ENCODE measurements around the gene HVCN1.
"Not testable (repeated sequence)": the region's sequence is repeated elsewhere in the genome, so short reads cannot be mapped to it uniquely, and the experiment has no call there.

Gene HVCN1

DNA sequence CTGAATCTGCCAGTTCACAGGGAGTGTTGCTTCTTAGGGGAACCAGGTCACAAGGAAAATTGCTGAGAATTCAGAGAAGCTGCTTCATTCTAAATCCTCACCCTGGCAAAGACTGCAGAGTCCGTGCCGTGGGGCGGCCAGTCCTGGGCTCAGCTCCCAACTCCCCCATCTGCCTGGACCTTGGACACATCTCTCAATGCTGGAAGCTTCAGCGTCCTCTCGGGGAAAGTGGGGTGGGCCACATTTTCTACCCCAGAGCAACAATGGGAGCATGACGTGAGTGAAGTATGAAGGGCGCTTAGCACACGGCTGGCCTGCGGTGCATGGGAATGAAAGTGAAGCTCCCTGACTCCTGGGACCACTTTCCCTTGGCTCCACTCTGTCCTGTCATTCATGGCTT, 31.2 kb downstream of the HVCN1 start:
- Histone ChIP-seq H3K9me3 (ENCODE audit: control extremely low read depth in 1 of 5, control insufficient read depth in 4 of 5, insufficient read depth in 2 of 5, low read depth in 1 of 5, low read length in 4 of 5) (no peaks in the 10 kb centered on the region), H3K27me3 (replicated peaks in 2 of 5; ENCODE audit: control insufficient read depth in 4 of 5, insufficient read depth in 5 of 5, low read length in 4 of 5) (no peaks in the 10 kb centered on the region), H3K36me3 (ENCODE audit: control insufficient read depth in 4 of 4, insufficient read depth in 4 of 4, low read length in 3 of 4) (peaks cover 0 to 6% (median 0%) of the 10 kb centered on the region in 4 experiments), H3K4me3 (ENCODE audit: control insufficient read depth in 1 of 7, extremely low read depth in 1 of 7, insufficient read depth in 4 of 7, low read depth in 2 of 7, low read length in 6 of 7) (no peak overlapping the region), H3K4me1 (ENCODE audit: control extremely low read depth in 1 of 4, control insufficient read depth in 4 of 4, insufficient read depth in 4 of 4, low read length in 3 of 4) (peaks cover 6 to 27% (median 25%) of the 10 kb centered on the region in 4 experiments), H3K27ac (ENCODE audit: insufficient read depth in 1 of 2, low read depth in 1 of 2, low read length in 2 of 2, poor library complexity in 1 of 2, severe bottlenecking in 2 of 2) (no peak overlapping the region)
- DNase-seq = no peak
- WGBS (ENCODE audit: insufficient coverage) = 96% methylated on average over 9 of the region's 9 CpGs
- POLR2A ChIA-PET = interaction anchor here (0.6 kb wide), 1 partner anchor 208 kb away, joined by 3 read pairs; no protein-coding TSS in a partner anchor
- CTCF ChIA-PET = interaction anchor here (1.5 kb wide), 1 partner anchor 31 kb away, joined by 3 read pairs; no protein-coding TSS in a partner anchor

DNA sequence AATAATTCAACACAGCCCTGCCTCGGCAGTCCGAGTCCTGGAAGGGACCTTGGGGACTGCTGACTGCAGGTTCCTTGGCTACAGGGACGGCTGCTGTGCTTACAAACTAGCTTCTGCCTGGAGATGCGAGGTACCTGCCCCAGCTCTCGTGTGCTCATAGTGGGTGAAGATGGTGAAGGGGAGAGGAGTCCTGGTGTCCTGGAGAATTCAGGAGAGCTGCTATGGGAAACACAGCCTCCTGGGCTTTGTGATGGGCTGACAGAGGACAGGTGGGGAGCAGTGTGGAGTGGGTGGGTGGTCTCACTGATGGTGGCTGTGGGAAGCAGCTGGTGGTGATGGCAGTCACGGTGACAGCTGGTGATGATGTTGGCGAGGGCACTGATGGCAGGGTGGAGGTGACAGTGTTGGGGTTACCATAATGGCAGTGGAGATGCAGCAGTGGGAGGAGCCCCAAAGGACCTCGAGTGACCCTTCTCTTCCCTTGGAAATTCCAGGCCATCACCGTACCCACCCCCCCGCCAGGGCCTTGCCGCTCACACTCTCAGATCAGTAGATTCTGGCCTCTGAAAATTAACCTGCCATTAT, 32.8 kb downstream of the HVCN1 start:
- POLR2A ChIA-PET = interaction anchor here (0.6 kb wide), 1 partner anchor 92 kb away, joined by 4 read pairs; no protein-coding TSS in a partner anchor
- H3K4me3 ChIP-seq (ENCODE audit: control insufficient read depth in 1 of 7, extremely low read depth in 1 of 7, insufficient read depth in 4 of 7, low read depth in 2 of 7, low read length in 6 of 7) = no peak overlapping the region
- DNase-seq = no peak
- WGBS (ENCODE audit: insufficient coverage) = 98% methylated on average over 8 of the region's 11 CpGs
- H3K4me1 ChIP-seq (ENCODE audit: control extremely low read depth in 1 of 4, control insufficient read depth in 4 of 4, insufficient read depth in 4 of 4, low read length in 3 of 4) = peaks cover 0 to 15% (median 12%) of the 10 kb centered on the region in 4 experiments
- H3K36me3 ChIP-seq (ENCODE audit: control insufficient read depth in 4 of 4, insufficient read depth in 4 of 4, low read length in 3 of 4) = peaks cover 0 to 6% (median 5%) of the 10 kb centered on the region in 4 experiments
- no peaks in the 10 kb centered on the region for H3K9me3 ChIP-seq (ENCODE audit: control extremely low read depth in 1 of 5, control insufficient read depth in 4 of 5, insufficient read depth in 2 of 5, low read depth in 1 of 5, low read length in 4 of 5)
- CTCF ChIA-PET = interaction anchor here (1.3 kb wide), 2 partner anchors 10 to 20 kb away, joined by 4 read pairs; no protein-coding TSS in a partner anchor
- H3K27me3 ChIP-seq (replicated peaks in 2 of 5; ENCODE audit: control insufficient read depth in 4 of 5, insufficient read depth in 5 of 5, low read length in 4 of 5) = no peaks in the 10 kb centered on the region
- no peak overlapping the region for H3K27ac ChIP-seq (ENCODE audit: insufficient read depth in 1 of 2, low read depth in 1 of 2, low read length in 2 of 2, poor library complexity in 1 of 2, severe bottlenecking in 2 of 2)

DNA sequence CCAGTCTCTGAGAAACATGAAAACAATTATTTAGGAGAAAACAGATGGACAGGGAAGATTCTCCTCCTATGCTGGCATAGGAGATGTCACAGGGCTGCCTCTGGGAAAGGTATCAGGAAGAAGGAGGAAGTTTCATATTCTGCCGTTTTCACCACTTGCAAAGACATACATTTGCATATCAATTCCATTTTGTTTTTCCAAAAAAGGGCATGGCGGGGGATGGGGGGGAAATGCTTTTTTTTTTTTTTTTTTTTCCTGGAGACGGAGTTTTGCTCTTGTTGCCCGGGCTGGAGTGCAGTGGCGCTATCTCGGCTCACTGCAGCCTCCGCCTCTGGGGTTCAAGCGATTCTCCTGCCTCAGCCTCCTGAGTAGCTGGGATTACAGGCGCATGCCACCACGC, 34.7 kb downstream of the HVCN1 start:
- DNase-seq; H3K4me1 ChIP-seq (ENCODE audit: control extremely low read depth in 1 of 4, control insufficient read depth in 4 of 4, insufficient read depth in 4 of 4, low read length in 3 of 4); H3K27me3 ChIP-seq (replicated peaks in 2 of 5; ENCODE audit: control insufficient read depth in 4 of 5, insufficient read depth in 5 of 5, low read length in 4 of 5); H3K27ac ChIP-seq (ENCODE audit: insufficient read depth in 1 of 2, low read depth in 1 of 2, low read length in 2 of 2, poor library complexity in 1 of 2, severe bottlenecking in 2 of 2); CTCF ChIA-PET; H3K9me3 ChIP-seq (ENCODE audit: control extremely low read depth in 1 of 5, control insufficient read depth in 4 of 5, insufficient read depth in 2 of 5, low read depth in 1 of 5, low read length in 4 of 5); H3K4me3 ChIP-seq (ENCODE audit: control insufficient read depth in 1 of 7, extremely low read depth in 1 of 7, insufficient read depth in 4 of 7, low read depth in 2 of 7, low read length in 6 of 7); POLR2A ChIA-PET: not testable (repeated sequence)
- peaks cover 0 to 14% (median 8%) of the 10 kb centered on the region in 4 experiments for H3K36me3 ChIP-seq (ENCODE audit: control insufficient read depth in 4 of 4, insufficient read depth in 4 of 4, low read length in 3 of 4)
- WGBS (ENCODE audit: insufficient coverage) = 97% methylated on average over 4 of the region's 10 CpGs

DNA sequence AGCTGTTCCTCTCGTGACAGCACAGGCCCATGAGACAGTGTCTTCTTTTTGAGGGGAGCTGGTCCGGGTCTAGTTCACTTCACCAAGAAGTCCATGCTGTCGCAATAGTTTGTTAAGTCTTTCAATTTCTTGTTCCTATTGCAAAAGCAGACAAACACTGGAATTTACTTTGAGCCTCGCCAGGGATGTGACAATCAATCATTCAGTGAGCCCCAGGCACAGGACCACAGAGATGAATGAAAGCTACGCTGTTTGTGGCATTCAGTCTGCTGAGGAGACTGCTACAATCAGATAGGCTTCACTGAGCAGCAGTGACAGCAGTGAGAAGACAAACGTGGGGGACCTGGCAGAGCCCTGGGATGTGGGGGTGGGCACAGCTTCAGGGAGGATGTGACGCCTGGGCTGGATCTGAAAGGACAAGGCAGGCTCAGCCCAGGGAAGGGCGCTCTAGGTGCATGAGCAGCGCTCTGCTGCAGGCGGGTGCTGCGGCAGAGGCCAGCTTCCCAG, 39.5 kb downstream of the HVCN1 start:
- Histone ChIP-seq H3K36me3 (ENCODE audit: control insufficient read depth in 4 of 4, insufficient read depth in 4 of 4, low read length in 3 of 4) (peaks cover 0 to 28% (median 6%) of the 10 kb centered on the region in 4 experiments), H3K4me1 (ENCODE audit: control extremely low read depth in 1 of 4, control insufficient read depth in 4 of 4, insufficient read depth in 4 of 4, low read length in 3 of 4) (peaks cover 0 to 5% (median 0%) of the 10 kb centered on the region in 4 experiments), H3K4me3 (ENCODE audit: control insufficient read depth in 1 of 7, extremely low read depth in 1 of 7, insufficient read depth in 4 of 7, low read depth in 2 of 7, low read length in 6 of 7) (no peak overlapping the region), H3K27ac (ENCODE audit: insufficient read depth in 1 of 2, low read depth in 1 of 2, low read length in 2 of 2, poor library complexity in 1 of 2, severe bottlenecking in 2 of 2) (no peak overlapping the region), H3K27me3 (replicated peaks in 2 of 5; ENCODE audit: control insufficient read depth in 4 of 5, insufficient read depth in 5 of 5, low read length in 4 of 5) (no peaks in the 10 kb centered on the region), H3K9me3 (ENCODE audit: control extremely low read depth in 1 of 5, control insufficient read depth in 4 of 5, insufficient read depth in 2 of 5, low read depth in 1 of 5, low read length in 4 of 5) (no peaks in the 10 kb centered on the region)
- ChIA-PET CTCF (interaction anchor here (1.3 kb wide), 1 partner anchor 28 kb away, joined by 3 read pairs; no protein-coding TSS in a partner anchor), POLR2A (interaction anchor here (0.9 kb wide), 1 partner anchor 35 kb away, joined by 3 read pairs; the partner anchor contains the start of gene TCTN1)
- no peak for DNase-seq
- 95% methylated on average over 11 of the region's 11 CpGs for WGBS (ENCODE audit: insufficient coverage)

DNA sequence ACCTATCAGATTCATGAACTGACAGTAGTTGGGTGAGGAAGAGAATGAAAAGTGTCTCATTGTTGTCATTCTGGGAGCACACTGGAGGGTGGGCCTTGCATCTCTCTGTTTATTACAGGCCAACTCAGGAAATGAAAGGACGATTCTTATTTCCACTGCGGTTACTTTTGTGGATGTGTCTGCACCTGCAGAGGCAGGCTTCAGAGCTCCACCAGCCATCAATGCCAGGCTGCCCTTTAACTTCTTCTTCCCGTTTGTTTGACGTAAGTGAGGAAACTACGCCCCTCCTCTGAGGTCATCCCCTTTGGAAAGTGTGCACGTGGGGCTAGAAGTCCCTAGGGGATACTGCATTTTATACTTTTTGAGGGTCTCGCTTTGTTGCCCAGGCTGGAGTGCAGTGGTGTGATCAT, 41.3 kb downstream of the HVCN1 start:
- Histone ChIP-seq H3K27me3 (replicated peaks in 2 of 5; ENCODE audit: control insufficient read depth in 4 of 5, insufficient read depth in 5 of 5, low read length in 4 of 5) (no peaks in the 10 kb centered on the region), H3K4me3 (ENCODE audit: control insufficient read depth in 1 of 7, extremely low read depth in 1 of 7, insufficient read depth in 4 of 7, low read depth in 2 of 7, low read length in 6 of 7) (no peak overlapping the region), H3K4me1 (ENCODE audit: control extremely low read depth in 1 of 4, control insufficient read depth in 4 of 4, insufficient read depth in 4 of 4, low read length in 3 of 4) (peaks cover 0 to 5% (median 1%) of the 10 kb centered on the region in 4 experiments), H3K9me3 (ENCODE audit: control extremely low read depth in 1 of 5, control insufficient read depth in 4 of 5, insufficient read depth in 2 of 5, low read depth in 1 of 5, low read length in 4 of 5) (no peaks in the 10 kb centered on the region), H3K36me3 (ENCODE audit: control insufficient read depth in 4 of 4, insufficient read depth in 4 of 4, low read length in 3 of 4) (peaks cover 0 to 28% (median 5%) of the 10 kb centered on the region in 4 experiments), H3K27ac (ENCODE audit: insufficient read depth in 1 of 2, low read depth in 1 of 2, low read length in 2 of 2, poor library complexity in 1 of 2, severe bottlenecking in 2 of 2) (peak overlapping the region in 1 of 2 experiments; percentile 16)
- peak; percentile 43 to 63 (median 51) for DNase-seq
- ChIA-PET CTCF (no interaction called here), POLR2A (no interaction called here)
- WGBS (ENCODE audit: insufficient coverage) = 68% methylated on average over 5 of the region's 7 CpGs

DNA sequence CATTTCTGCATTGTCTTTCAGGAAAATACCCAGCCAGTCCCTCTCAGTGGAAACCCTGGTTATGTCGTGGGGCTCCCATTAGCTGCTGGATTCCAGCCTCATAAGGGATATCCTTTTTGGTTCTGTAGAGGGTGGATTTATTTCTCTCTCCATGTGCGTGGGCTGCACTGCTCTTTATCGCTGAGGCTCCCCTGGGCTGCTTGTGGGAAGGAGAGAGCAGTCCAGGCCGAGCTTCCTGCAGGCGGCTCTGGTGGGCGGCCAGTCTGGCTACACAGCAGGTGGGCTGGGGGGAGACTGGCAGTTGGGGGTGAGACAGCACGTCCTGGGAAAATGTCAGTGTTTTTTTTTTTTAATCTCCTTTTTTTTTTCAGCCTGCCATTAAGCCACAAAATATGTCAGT, 47.4 kb downstream of the HVCN1 start:
- no peak overlapping the region for H3K27ac ChIP-seq (ENCODE audit: insufficient read depth in 1 of 2, low read depth in 1 of 2, low read length in 2 of 2, poor library complexity in 1 of 2, severe bottlenecking in 2 of 2)
- ChIA-PET POLR2A (no interaction called here), CTCF (no interaction called here)
- H3K9me3 ChIP-seq (ENCODE audit: control extremely low read depth in 1 of 5, control insufficient read depth in 4 of 5, insufficient read depth in 2 of 5, low read depth in 1 of 5, low read length in 4 of 5) = no peaks in the 10 kb centered on the region
- 68% methylated on average over 6 of the region's 7 CpGs for WGBS (ENCODE audit: insufficient coverage)
- H3K27me3 ChIP-seq (replicated peaks in 2 of 5; ENCODE audit: control insufficient read depth in 4 of 5, insufficient read depth in 5 of 5, low read length in 4 of 5) = no peaks in the 10 kb centered on the region
- DNase-seq = peak in 1 of 3 donors; percentile 22
- H3K36me3 ChIP-seq (ENCODE audit: control insufficient read depth in 4 of 4, insufficient read depth in 4 of 4, low read length in 3 of 4) = peaks cover 0 to 5% (median 0%) of the 10 kb centered on the region in 4 experiments
- H3K4me1 ChIP-seq (ENCODE audit: control extremely low read depth in 1 of 4, control insufficient read depth in 4 of 4, insufficient read depth in 4 of 4, low read length in 3 of 4) = peaks cover 4 to 50% (median 6%) of the 10 kb centered on the region in 4 experiments
- H3K4me3 ChIP-seq (ENCODE audit: control insufficient read depth in 1 of 7, extremely low read depth in 1 of 7, insufficient read depth in 4 of 7, low read depth in 2 of 7, low read length in 6 of 7) = no peak overlapping the region

DNA sequence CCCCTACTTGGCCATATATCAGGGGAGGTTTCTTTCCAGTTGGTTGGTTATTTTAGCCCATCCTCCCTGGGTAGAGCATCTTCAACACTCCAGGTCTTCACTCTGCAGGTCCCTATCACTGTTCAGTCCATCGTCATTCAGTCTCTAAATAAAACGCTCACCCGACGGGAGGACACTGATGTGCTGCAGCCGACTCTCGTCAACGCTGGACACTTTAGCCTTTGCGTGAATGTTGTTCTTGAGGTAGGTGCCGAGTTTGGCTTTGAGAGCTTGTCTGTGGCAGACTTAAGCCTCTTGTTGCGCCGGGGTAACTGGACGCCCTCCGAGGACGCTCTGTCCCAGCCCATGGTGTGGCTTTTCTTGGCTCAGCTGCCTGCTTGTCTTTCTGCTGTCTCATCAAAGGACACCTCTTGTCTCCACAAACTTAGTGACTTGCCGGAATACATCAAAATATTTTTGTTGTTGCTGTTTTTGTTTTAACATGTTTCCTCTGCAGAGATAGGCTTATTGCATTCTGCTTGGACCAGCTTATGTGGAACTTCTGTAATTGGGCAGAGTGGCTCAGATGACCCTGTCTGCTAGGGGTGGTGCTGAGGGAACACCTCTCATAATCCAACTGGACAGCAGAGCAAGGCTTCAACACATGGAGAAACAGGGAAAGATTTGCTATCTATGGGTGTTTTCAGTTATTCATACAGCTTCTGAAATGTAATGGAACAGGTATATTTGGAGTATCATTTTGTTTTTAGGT, 48.5 kb downstream of the HVCN1 start:
- H3K27ac ChIP-seq (ENCODE audit: insufficient read depth in 1 of 2, low read depth in 1 of 2, low read length in 2 of 2, poor library complexity in 1 of 2, severe bottlenecking in 2 of 2) = no peak overlapping the region
- H3K36me3 ChIP-seq (ENCODE audit: control insufficient read depth in 4 of 4, insufficient read depth in 4 of 4, low read length in 3 of 4) = peaks cover 0 to 5% (median 0%) of the 10 kb centered on the region in 4 experiments
- CTCF ChIA-PET = no interaction called here

More for the DNA sequence above, 48.5 kb downstream of the HVCN1 start:
- POLR2A ChIA-PET = no interaction called here
- Histone ChIP-seq H3K9me3 (ENCODE audit: control extremely low read depth in 1 of 5, control insufficient read depth in 4 of 5, insufficient read depth in 2 of 5, low read depth in 1 of 5, low read length in 4 of 5) (no peaks in the 10 kb centered on the region), H3K27me3 (replicated peaks in 2 of 5; ENCODE audit: control insufficient read depth in 4 of 5, insufficient read depth in 5 of 5, low read length in 4 of 5) (no peaks in the 10 kb centered on the region), H3K4me3 (ENCODE audit: control insufficient read depth in 1 of 7, extremely low read depth in 1 of 7, insufficient read depth in 4 of 7, low read depth in 2 of 7, low read length in 6 of 7) (no peak overlapping the region), H3K4me1 (ENCODE audit: control extremely low read depth in 1 of 4, control insufficient read depth in 4 of 4, insufficient read depth in 4 of 4, low read length in 3 of 4) (peaks cover 4 to 60% (median 6%) of the 10 kb centered on the region in 4 experiments)
- DNase-seq = no peak
- 98% methylated on average over 13 of the region's 15 CpGs for WGBS (ENCODE audit: insufficient coverage)
